Measurements from ENCODE around the gene TAS1R3.

The TAS1R3 gene

GRCh38 chr1:1332774-1333480, 1.8 kb downstream of the TAS1R3 start:
- Histone ChIP-seq H3K27me3 (ENCODE audit: control insufficient read depth, insufficient read depth, low read length) (no peaks in the 10 kb centered on the region), H2AFZ (no peak overlapping the region), H3K4me1 (no peaks in the 10 kb centered on the region), H3K4me2 (ENCODE audit: low read length) (no peak overlapping the region), H3K9me3 (ENCODE audit: control insufficient read depth, low read length) (no peaks in the 10 kb centered on the region), H3K36me3 (ENCODE audit: control insufficient read depth, insufficient read depth, low read length) (no peaks in the 10 kb centered on the region), H3K9ac (no peak overlapping the region), H3K27ac (no peak overlapping the region), H3K4me3 (ENCODE audit: low read depth, low read length) (no peak overlapping the region), H3K79me2 (peaks cover 2% of the 10 kb centered on the region)
- TF ChIP-seq CTCF (IDR thresholded peaks at IDR 0.05): no peak

GRCh38 chr1:1333551-1334241, 2.6 kb downstream of the TAS1R3 start:
- no peak overlapping the region for H2AFZ ChIP-seq
- H3K4me2 ChIP-seq (ENCODE audit: low read length): no peak overlapping the region
- no peak overlapping the region for H3K4me3 ChIP-seq (ENCODE audit: low read depth, low read length)
- H3K36me3 ChIP-seq (ENCODE audit: control insufficient read depth, insufficient read depth, low read length): no peaks in the 10 kb centered on the region
- no peak overlapping the region for H3K9ac ChIP-seq
- H3K4me1 ChIP-seq: no peaks in the 10 kb centered on the region
- TF ChIP-seq CTCF (IDR thresholded peaks at IDR 0.05): no peak
- H3K27me3 ChIP-seq (ENCODE audit: control insufficient read depth, insufficient read depth, low read length): no peaks in the 10 kb centered on the region
- H3K79me2 ChIP-seq: peaks cover 2% of the 10 kb centered on the region
- no peak overlapping the region for H3K27ac ChIP-seq
- no peaks in the 10 kb centered on the region for H3K9me3 ChIP-seq (ENCODE audit: control insufficient read depth, low read length)

GRCh38 chr1:1334835-1335234, 3.8 kb downstream of the TAS1R3 start:
- no peak for TF ChIP-seq CTCF (IDR thresholded peaks at IDR 0.05)
- H3K4me1 ChIP-seq: no peaks in the 10 kb centered on the region
- H3K9ac ChIP-seq: no peak overlapping the region
- H3K9me3 ChIP-seq (ENCODE audit: control insufficient read depth, low read length): no peaks in the 10 kb centered on the region
- H3K4me3 ChIP-seq (ENCODE audit: low read depth, low read length): no peak overlapping the region
- no peaks in the 10 kb centered on the region for H3K36me3 ChIP-seq (ENCODE audit: control insufficient read depth, insufficient read depth, low read length)
- H3K27ac ChIP-seq: no peak overlapping the region
- no peak overlapping the region for H3K4me2 ChIP-seq (ENCODE audit: low read length)
- H3K79me2 ChIP-seq: peaks cover 2% of the 10 kb centered on the region
- no peak overlapping the region for H2AFZ ChIP-seq
- no peaks in the 10 kb centered on the region for H3K27me3 ChIP-seq (ENCODE audit: control insufficient read depth, insufficient read depth, low read length)

GRCh38 chr1:1335283-1335682, 4.2 kb downstream of the TAS1R3 start:
- H3K9me3 ChIP-seq (ENCODE audit: control insufficient read depth, low read length): no peaks in the 10 kb centered on the region
- no peak for TF ChIP-seq CTCF (IDR thresholded peaks at IDR 0.05)

More at GRCh38 chr1:1335283-1335682, 4.2 kb downstream of the TAS1R3 start:
- H3K4me3 ChIP-seq (ENCODE audit: low read depth, low read length): no peak overlapping the region
- peaks cover 2% of the 10 kb centered on the region for H3K79me2 ChIP-seq
- H3K4me2 ChIP-seq (ENCODE audit: low read length): no peak overlapping the region
- H3K36me3 ChIP-seq (ENCODE audit: control insufficient read depth, insufficient read depth, low read length): no peaks in the 10 kb centered on the region
- H3K4me1 ChIP-seq: no peaks in the 10 kb centered on the region
- no peak overlapping the region for H3K9ac ChIP-seq
- H3K27me3 ChIP-seq (ENCODE audit: control insufficient read depth, insufficient read depth, low read length): no peaks in the 10 kb centered on the region
- no peak overlapping the region for H2AFZ ChIP-seq
- no peak overlapping the region for H3K27ac ChIP-seq

All from parathyroid adenoma (tissue), 2 donors.